NCI-H510A (cell line): Measurements from ENCODE around the gene SLC25A38.
"Not testable (repeated sequence)": the region's sequence is repeated elsewhere in the genome, so short reads cannot be mapped to it uniquely, and the experiment has no call there.

Source experiments
- DNase-seq: peaks from one replicate; lab custom pipeline; 2025; lab: John Stamatoyannopoulos, UW

SLC25A38 gene, protein sequence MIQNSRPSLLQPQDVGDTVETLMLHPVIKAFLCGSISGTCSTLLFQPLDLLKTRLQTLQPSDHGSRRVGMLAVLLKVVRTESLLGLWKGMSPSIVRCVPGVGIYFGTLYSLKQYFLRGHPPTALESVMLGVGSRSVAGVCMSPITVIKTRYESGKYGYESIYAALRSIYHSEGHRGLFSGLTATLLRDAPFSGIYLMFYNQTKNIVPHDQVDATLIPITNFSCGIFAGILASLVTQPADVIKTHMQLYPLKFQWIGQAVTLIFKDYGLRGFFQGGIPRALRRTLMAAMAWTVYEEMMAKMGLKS

DNA sequence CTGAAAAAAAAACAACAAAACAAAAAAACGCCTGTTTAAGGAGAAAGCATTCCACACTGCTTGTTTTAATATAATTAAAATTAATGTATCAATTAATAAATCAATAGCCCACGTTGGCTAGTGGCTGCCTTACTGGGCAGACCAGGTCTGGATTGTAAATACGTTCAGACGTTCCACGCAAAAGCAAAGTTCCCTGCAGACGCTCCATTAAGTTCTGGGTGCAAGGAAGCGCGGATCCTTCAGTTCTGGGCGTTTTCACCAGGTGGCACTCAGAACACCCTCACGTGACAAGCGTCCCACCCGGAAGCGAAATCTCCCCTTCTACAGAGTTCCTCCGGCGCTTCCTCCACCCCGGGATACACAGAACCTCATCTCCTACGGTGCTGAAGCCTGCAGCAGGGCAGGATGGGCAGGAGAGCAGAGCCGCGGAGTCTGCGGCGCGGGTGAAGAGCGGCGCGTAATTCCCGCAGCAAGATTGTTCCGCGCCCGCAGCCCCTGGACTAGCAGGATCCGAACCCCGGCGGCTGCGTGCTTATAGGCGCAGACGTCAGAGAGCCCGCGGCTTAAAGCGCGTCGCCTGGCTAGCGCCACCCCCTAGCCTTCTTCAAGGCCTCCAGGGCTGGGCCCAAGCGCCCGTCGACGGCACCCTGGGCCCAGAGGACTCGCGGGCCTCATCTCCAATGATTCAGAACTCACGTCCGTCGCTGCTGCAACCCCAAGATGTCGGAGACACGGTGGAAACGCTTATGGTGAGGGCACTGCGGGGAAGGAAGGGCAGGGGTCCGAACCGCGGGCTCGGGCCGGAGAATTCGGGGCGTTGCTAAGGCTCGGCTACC is at the start of gene SLC25A38:
Gene SLC25A38 (plus strand): TSS at position 326 of the 836 bp plus-strand sequence. CDS start 355 bp downstream, at position 681.
- DNase-seq, result no peak

DNA sequence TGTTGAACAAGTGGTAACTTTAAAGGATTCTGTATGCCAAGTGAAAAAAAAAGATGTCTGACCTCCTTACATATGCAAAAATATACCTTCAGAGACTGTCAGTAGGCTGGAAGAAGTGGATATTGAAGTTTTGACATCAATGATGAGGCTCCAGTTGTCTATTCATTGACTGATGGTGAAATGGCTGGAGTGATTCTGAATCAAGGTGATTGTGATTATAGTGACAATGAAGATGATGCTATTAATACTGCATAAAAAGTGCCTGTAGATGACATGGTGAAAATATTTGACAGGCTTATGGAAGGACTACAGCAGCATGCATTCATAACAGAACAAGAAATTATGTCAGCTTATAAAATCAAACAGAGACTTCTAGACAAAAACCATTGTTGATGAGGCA is 49.6 kb upstream of the SLC25A38 start:
- DNase-seq, result no peak

DNA sequence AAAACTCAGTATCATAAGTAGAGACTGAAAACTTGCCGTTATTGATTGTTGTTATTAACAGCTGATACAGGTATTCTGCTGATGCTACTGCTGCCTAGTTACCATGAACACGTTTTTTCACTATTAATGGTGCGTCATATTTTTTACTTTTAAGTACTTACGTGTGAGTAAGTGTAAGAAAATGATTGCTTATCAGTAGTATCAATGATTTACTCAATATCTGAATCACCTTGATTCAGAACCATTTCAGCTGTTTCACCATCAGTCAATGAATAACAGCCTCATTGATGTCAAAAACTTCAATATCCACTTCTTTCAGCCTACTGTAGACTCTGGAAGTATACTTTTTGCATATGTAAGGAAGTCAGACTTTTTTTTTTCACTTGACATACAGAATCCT is 49.0 kb upstream of the SLC25A38 start:
- no peak for DNase-seq

DNA sequence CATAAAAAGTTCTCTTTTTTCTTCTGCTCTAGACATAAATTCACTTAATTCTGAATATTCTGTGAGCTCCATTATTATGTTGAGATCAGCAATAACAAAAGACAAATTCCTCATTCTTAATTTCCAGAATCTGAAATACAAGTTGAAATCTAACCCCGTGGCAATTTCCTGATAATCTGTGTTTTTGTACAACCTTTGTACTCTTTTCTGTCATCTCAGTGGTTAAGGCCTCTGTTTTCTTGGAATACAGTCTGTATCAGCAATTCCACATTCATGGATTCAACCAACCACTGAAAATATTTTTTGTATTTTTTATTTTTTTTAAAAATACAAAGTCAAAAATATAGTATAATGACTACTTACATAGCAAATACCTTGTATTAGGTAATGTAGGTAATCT is 45.0 kb upstream of the SLC25A38 start:
- DNase-seq, result no peak

DNA sequence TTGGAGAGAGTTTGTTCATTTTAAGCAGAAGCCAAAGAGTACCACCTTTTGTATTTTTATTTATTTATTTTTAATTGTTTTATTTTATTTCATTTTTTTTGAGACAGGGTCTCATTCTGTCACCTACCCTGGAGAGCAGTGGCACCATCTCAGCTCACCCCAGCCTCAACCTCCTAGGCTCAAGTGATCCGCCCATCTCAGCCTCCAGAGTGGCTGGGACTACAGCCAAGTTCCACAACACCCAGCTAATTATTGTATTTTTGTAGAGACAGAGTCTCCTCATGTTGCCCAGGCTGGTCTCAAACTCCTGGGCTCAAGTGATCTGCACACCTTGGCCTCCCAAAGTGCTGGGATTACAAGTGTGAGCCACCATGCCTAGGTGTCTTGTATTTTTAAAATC is 44.1 kb upstream of the SLC25A38 start:
- DNase-seq, result no peak

DNA sequence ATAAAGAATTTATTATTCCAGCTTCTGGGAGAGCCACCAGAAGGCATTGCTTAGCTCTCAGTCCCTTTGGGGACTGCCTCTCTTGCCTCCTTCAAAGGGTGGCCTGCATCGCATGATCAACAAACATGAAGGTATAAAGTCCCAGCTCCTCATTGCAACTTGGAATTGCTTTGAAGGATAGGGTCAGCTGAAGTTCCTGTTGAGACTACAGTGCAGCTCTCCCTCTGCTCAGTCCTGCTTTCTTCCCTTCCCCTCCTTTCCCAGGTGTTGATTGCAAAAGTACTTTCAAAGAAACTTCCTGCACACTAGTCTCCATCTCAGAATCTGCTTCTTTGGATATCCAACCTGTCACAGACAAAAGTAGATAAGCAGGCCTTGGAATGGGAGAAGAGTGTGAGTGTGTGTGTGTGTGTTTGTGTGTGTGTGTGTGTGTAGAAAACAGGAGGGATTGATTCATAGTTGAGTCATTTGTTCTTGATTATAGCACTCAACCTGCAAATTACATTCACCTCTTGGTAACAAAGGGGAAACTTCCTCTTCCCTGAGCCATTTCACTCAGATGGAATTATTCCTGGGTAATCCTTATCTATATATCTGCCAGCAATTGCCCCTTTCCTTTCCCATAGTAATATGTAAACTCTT is 40.0 kb upstream of the SLC25A38 start:
- no peak for DNase-seq

DNA sequence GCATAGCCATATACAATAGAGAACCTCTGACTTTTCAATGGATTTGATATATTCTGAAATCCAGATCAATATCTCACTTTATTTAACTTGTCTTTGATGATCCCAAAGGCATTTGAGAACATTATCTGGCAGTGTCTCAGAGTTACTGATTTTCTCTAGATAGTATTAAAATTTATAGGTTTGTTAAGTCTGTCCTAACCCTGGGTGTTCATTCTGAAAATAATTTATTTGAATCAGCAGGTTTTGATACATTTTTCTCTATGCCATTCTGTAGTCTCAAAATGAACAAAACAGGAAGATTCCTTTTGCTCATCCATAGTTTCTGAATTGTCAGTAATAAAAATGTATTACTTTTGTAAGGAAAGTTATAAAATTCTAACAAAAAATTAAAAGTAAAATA is 39.4 kb upstream of the SLC25A38 start:
- no peak for DNase-seq

DNA sequence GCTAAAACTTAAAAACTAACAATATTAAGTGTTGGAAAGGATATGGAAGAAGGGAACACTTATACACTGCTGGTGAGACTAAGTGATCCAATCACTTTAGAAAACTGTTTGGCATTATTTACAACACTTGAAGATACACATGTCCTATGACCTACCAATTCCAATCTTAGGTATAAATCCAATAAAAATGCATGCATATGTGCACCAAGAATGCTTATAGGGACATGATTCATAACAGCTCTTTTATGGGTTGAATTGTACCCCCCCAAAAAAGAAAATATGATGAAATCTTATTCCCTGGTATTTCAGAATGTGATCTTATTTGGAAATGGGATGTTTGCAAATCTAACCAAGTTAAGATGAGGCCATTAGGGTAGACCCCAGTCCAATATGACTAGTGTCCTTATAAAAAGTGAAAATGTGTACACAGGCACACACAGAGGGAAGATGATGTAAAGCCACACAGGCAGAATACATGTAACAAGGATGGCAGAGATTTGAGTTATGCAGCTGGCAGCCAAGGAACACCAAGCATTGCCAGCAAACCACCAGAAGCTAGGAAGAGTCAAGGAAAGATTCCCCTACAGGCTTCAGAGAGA is 38.3 kb upstream of the SLC25A38 start:
- DNase-seq, result no peak

DNA sequence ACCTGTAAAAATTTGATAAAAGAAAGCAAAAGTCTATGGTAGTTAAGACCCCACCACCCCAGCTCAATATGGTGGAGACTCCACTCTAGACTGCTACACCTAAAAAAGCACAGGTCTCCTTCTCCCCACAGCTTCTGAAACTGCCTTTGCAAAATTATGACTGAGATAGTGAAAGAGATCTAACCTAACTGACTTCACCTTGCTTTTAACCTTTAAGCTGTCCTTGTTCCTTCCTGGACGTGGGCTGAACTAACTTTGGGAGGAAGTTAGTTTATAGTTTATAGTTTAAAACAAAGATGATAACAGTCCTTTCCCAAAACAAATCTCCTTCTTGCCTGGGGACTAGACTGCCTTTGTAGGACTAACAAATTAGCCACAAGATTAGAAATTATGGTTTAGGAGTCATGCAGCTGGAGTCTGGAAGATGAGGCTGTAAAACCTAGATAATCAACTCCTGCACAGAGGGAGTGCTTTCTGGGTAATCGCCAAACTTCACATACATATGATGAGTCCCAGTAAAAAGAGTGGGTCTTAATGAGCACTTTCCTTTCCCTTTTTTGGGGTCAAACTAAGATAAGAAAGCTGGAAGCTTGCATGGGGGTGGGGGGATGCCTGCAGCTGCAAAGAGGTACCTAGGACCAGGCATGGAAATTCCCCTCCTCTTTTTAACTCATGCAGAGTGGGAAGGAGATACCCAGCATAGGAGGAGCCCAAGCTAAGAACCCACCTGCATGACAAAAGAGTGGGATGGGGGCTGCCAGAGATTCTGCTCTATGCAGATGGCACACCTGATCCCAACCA is 36.2 kb upstream of the SLC25A38 start:
- no peak for DNase-seq

DNA sequence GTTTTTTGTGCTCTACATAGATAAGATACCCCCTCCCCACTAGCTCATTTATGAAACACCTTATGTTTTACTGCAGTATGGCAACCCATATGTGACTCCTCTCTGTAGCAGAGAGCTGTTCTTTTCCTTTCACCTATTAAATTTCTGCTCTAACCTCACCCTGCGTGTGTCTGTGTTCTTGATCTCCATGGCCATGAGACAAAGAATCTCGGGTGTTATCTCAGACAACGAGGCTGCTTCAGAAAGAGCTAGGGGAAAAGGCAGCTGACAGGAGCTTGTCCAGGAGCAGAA is 35.6 kb upstream of the SLC25A38 start:
- DNase-seq, result no peak

DNA sequence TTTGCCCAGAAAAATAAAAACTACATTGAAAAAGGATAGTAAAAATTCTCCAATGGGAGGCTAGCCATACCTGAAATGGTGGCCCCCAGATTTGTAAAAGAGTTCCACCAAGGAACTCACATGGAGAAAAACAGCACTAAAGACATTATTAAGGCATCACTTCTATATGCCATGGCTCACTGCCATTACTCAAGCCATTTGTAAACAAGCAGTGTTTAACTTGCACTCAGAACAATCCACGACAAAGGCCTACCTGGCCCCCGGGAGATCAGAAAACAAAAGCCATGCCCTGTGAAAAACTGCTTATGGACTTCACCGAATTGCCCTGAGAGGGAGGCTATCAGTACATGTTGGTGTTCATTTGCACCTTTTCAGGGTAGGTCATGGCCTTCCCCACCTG is 34.1 kb upstream of the SLC25A38 start:
- DNase-seq, result peak; percentile 55

DNA sequence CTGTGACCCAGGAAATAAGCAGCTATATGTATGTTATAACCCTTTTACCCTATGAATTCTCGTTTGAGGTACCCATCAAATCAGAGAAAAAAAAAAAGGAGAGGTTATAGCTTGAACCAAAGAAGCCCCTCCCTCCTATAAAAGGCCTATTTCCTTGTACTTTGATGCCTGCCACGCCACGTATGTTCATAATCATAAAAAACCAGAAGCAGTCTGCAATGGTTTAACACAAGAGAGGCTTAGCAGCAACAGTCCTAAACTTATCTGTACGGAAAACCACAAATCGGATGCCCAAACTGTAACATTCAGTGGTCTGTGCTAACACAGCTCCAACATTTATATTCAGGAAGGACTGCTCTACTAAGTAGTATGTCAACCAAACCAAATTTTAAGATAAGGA is 32.5 kb upstream of the SLC25A38 start:
- DNase-seq, result no peak

DNA sequence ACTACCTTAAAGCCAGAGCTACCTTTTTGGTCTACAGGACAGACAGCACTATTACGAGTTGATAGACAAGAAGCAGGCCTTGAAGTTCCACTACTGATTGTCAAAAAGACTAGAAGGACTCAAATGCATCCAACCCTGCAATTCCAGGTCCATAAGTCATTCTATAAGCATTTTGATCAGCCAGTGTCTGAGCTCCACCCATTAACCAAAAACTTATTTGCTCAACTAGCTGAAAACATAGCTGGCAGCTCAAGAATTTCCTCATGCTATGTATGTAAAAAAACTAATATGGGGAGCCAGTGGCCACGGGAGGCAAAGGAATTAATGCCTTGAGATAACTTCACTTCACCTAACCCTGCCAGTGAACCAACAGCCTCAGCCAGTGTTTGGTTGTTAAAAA is 32.0 kb upstream of the SLC25A38 start:
- DNase-seq, result not testable (repeated sequence)

DNA sequence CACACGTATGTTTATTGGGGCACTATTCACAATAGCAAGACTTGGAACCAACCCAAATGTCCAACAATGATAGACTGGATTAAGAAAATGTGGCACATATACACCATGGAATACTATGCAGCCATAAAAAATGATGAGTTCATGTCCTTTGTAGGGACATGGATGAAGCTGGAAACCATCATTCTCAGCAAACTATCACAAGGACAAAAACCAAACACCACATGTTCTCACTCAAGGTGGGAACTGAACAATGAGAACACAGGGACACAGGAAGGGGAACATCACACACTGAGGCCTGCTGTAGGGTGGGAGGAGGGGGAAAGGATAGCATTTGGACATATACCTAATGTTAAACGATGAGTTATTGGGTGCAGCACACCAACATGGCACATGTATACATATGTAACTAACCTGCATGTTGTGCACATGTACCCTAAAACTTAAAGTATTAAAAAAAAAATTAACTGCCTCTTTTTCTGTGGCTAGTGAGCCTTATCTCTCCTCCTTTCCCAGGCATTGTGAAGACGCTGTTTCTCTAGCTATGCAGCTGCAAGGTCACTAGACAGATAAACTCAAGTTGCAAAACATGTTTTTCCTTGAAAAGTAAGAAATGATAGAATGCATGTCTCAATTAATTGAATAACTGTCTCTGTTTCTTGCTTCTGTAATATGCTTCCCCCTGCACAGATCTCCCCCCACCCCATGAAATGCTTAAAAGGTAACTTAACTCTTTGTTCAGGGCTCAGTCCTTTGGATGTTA is 29.8 kb upstream of the SLC25A38 start:
- not testable (repeated sequence) for DNase-seq

DNA sequence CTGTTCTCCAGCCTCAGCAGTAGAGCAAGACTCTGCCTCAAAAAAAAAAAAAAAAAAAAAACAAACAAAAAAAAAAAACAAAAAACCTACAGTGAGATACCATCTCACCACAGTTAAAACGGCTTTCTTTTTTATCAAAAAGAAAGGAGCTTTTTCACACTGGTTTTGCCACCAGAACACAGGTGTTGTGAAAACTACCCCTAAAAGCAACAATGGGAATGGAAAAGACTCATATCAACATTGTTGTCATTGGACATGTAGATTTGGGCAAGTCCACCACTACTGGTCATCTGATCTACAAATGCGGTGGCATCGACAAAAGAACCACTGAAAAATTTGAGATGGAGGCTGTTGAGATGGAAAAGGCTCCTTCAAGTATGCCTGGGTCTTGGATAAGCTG is 24.8 kb upstream of the SLC25A38 start:
- DNase-seq, result no peak

DNA sequence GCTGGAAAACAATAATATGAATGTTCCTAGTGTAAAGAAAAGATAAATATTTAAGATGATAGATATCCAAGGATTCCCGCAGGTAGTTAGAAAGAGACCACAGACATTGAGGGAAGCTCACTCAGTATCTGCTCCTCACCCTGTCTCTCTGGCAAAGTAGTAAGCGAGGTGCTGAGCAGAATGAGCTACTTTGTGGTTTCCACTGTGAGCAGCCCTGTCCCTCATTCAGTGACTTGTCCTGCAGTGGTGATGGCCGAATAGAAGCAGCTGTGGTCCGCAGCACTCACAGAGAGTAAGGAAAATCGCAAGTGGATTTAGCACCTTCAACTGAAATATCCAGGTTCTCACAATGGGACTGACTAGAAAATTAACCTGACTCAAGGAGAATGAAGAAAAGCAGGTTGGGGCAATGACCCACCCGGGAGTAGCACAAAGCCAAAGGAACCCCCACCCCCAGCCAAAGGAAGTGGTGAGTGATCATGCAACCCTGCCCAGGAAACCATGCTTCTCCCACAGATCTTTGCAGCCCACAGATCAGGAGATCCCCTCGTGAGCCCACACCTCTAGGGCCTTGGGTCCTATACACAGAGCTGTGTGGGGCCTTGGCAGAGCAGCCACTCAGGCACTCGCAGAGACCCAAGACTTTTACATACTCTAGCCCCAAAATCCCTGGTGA is 21.8 kb upstream of the SLC25A38 start:
- DNase-seq, result no peak

DNA sequence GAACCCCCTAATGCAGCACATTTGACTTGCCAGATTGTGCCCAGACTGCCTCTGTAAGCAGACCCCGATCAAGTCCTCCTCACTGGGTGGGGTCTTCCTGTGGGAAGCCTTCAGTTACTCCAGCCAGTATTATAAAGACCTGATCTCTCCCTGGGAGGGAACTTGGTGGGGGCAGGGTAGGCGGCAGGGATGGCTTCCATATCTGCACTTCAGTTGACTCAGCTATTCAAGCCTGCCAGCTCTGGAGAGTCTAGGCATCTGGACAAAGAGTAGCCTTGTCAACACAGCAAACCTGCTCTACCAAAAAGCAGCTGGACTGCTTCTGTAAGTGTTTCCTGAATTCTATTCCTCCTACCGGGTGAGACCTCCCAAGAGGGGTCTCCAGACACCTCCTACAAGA is 21.0 kb upstream of the SLC25A38 start:
- DNase-seq, result peak; percentile 58

DNA sequence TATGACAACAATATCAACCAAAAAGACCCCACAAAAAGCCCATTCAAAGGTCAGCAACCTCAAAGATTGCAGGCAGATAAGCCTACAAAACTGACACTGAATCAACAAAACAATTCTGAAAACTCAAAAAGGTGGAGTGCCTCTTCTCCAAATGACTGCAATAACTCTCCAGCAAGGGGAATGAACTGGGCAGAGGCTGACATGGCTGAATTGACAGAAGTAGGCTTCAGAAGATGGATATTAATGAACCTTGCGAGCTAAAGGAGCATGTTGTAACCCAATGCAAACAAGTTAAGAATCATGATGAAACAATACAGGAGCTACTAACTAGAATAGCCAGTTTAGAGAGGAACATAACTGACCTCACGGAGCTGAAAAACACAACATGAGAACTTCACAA is 20.4 kb upstream of the SLC25A38 start:
- DNase-seq, result peak; percentile 68

DNA sequence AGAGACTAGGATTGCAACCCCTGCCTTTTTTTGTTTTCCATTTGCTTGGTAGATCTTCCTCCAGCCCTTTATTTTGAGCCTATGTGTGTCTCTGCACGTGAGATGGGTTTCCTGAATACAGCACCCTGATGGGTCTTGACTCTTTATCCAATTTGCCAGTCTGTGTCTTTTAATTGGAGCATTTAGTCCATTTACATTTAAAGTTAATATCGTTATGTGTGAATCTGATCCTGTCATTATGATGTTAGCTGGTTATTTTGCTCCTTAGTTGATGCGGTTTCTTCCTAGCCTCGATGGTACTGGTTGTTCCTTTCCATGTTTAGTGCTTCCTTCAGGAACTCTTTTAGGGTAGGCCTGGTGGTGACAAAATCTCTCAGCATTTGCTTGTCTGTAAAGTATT is 12.7 kb upstream of the SLC25A38 start:
- DNase-seq, result not testable (repeated sequence)

DNA sequence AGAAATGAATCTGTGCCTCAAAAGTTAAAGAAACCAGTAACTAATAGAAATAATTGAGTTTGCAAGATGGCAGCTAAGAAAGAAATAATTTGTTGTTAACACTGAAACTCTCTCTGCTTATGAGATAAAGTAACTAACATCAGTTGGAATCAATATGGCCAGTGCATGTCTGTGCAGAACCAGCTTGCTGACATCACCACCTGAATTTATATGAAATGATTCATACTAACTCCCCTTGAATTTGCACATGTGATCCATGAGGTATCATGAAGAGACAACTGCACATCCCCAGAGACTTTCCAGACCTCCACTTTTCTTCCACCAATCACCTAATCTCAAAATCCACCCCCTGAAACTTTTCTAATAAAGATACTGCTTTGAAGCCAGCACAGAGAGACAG is 10.3 kb upstream of the SLC25A38 start:
- no peak for DNase-seq
